ENCODE results near the gene SALL3.

DNA sequence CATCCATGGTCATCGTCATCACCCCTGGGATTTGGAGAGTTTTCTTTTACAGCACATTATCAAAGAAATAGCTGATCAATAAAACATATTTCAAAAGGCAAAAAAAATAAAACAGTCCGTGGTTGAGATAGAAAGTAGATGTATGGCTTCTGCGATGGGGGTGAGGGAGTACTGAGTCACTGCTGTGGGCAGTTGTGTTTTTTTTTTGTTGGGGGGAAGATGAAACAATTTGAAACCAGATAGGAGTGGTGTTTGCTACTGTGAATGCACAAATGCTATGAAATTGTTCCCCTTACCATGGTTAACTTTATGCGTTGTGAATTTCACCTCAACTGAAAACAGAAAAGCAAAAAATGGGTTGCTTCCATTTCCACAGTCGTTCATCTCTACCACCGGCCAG lies 11.9 kb upstream of the SALL3 start:
- no peak for TF ChIP-seq POLR2A (IDR thresholded peaks at IDR 0.05)
- TF ChIP-seq, protein P1, sequence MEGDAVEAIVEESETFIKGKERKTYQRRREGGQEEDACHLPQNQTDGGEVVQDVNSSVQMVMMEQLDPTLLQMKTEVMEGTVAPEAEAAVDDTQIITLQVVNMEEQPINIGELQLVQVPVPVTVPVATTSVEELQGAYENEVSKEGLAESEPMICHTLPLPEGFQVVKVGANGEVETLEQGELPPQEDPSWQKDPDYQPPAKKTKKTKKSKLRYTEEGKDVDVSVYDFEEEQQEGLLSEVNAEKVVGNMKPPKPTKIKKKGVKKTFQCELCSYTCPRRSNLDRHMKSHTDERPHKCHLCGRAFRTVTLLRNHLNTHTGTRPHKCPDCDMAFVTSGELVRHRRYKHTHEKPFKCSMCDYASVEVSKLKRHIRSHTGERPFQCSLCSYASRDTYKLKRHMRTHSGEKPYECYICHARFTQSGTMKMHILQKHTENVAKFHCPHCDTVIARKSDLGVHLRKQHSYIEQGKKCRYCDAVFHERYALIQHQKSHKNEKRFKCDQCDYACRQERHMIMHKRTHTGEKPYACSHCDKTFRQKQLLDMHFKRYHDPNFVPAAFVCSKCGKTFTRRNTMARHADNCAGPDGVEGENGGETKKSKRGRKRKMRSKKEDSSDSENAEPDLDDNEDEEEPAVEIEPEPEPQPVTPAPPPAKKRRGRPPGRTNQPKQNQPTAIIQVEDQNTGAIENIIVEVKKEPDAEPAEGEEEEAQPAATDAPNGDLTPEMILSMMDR (IDR thresholded peaks at IDR 0.05) = no peak

All from lower leg skin (tissue), 3 donors.